Measurements from ENCODE around the gene PDE1A.
"Not testable (repeated sequence)": the region's sequence is repeated elsewhere in the genome, so short reads cannot be mapped to it uniquely, and the experiment has no call there.

The PDE1A gene

DNA sequence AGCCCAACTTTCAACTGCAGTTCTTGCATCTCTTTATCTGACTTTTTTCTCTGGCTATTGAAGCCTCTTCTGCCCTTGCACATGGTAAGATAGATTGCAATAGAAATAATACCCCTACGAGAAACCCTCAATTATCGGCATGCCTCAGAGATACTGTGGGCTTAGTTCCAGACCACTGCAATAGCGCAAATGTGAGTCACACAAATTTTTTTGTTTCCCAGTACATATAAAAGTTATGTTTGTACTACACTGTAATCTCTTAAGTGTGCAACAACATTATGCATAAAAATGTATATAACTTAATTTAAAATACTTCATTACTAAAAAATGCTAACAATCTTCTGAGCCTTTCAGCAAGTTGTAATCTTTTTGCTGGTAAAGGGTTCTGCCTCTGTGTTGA lies 124.7 kb downstream of the PDE1A start:
- no peaks in the 10 kb centered on the region for H3K27me3 ChIP-seq (ENCODE audit: control insufficient read depth, insufficient read depth, low read length)
- H3K9me3 ChIP-seq (ENCODE audit: control insufficient read depth, insufficient read depth, low read length) = no peaks in the 10 kb centered on the region
- H3K9ac ChIP-seq (ENCODE audit: low read depth, low read length) = no peak overlapping the region
- no peak overlapping the region for H3K4me3 ChIP-seq (ENCODE audit: low read depth, low read length)
- no peaks in the 10 kb centered on the region for H3K36me3 ChIP-seq (ENCODE audit: control insufficient read depth, insufficient read depth, low read length)
- H3K4me1 ChIP-seq (ENCODE audit: control insufficient read depth, insufficient read depth, low read length) = no peaks in the 10 kb centered on the region

DNA sequence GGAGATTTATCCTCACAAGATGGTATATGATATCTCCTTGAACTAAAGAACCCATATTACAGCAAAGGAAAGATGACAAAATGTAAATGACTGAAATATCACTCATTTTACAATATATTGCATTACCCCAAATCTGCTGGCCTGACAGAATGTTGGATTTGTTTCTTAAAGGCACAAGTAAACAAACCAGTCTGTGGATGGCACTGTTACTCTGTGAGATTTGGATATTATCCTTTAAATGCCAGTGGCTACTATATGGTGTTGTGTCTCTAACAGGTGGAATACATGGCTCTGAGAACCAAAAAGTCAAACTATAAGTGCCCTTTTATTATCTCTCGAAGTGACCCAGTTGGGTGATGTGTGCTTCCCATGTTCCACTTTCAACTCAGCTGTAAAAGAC lies 125.7 kb downstream of the PDE1A start:
- no peaks in the 10 kb centered on the region for H3K4me1 ChIP-seq (ENCODE audit: control insufficient read depth, insufficient read depth, low read length)
- H3K9ac ChIP-seq (ENCODE audit: low read depth, low read length) = no peak overlapping the region
- H3K4me3 ChIP-seq (ENCODE audit: low read depth, low read length) = no peak overlapping the region

DNA sequence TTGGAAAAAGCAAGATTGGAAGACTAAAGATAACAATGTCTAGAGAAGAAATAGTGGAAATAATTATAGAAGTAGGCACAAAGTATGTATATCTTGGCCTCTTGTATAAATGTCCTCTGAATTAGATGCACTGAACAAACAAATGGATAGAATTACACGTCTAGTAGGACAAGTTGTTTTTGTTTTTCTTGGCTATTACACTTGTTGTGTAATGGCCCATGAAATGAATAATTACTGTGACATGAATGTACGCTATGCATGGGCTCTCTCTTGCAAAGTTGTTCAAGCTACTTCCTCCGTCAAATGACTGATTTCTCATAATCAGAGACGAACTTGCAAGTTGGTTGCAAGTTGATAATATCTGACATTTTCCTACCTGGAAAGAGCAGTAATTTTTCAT lies 126.2 kb downstream of the PDE1A start:
- H3K4me3 ChIP-seq (ENCODE audit: low read depth, low read length) = no peak overlapping the region
- no peaks in the 10 kb centered on the region for H3K4me1 ChIP-seq (ENCODE audit: control insufficient read depth, insufficient read depth, low read length)
- H3K9ac ChIP-seq (ENCODE audit: low read depth, low read length) = no peak overlapping the region
- no peaks in the 10 kb centered on the region for H3K36me3 ChIP-seq (ENCODE audit: control insufficient read depth, insufficient read depth, low read length)
- H3K9me3 ChIP-seq (ENCODE audit: control insufficient read depth, insufficient read depth, low read length) = no peaks in the 10 kb centered on the region
- no peaks in the 10 kb centered on the region for H3K27me3 ChIP-seq (ENCODE audit: control insufficient read depth, insufficient read depth, low read length)

More for the DNA sequence above, 125.7 kb downstream of the PDE1A start:
- no peaks in the 10 kb centered on the region for H3K9me3 ChIP-seq (ENCODE audit: control insufficient read depth, insufficient read depth, low read length)
- H3K36me3 ChIP-seq (ENCODE audit: control insufficient read depth, insufficient read depth, low read length) = no peaks in the 10 kb centered on the region
- H3K27me3 ChIP-seq (ENCODE audit: control insufficient read depth, insufficient read depth, low read length) = no peaks in the 10 kb centered on the region

GRCh38 chr2:182299632-182300031 lies 127.2 kb downstream of the PDE1A start:
- no peak overlapping the region for H3K4me3 ChIP-seq (ENCODE audit: low read depth, low read length)
- no peak overlapping the region for H3K9ac ChIP-seq (ENCODE audit: low read depth, low read length)
- no peaks in the 10 kb centered on the region for H3K36me3 ChIP-seq (ENCODE audit: control insufficient read depth, insufficient read depth, low read length)
- no peaks in the 10 kb centered on the region for H3K9me3 ChIP-seq (ENCODE audit: control insufficient read depth, insufficient read depth, low read length)
- H3K27me3 ChIP-seq (ENCODE audit: control insufficient read depth, insufficient read depth, low read length) = no peaks in the 10 kb centered on the region
- H3K4me1 ChIP-seq (ENCODE audit: control insufficient read depth, insufficient read depth, low read length) = no peaks in the 10 kb centered on the region

- Histone ChIP-seq H3K9ac (ENCODE audit: low read depth, low read length) (no peak overlapping the region), H3K4me3 (ENCODE audit: low read depth, low read length) (no peak overlapping the region), H3K27me3 (ENCODE audit: control insufficient read depth, insufficient read depth, low read length) (no peaks in the 10 kb centered on the region), H3K36me3 (ENCODE audit: control insufficient read depth, insufficient read depth, low read length) (no peaks in the 10 kb centered on the region), H3K4me1 (ENCODE audit: control insufficient read depth, insufficient read depth, low read length) (no peaks in the 10 kb centered on the region), H3K9me3 (ENCODE audit: control insufficient read depth, insufficient read depth, low read length) (no peaks in the 10 kb centered on the region)
Measured at GRCh38 chr2:182298456-182298855, 128.4 kb downstream of the PDE1A start.

DNA sequence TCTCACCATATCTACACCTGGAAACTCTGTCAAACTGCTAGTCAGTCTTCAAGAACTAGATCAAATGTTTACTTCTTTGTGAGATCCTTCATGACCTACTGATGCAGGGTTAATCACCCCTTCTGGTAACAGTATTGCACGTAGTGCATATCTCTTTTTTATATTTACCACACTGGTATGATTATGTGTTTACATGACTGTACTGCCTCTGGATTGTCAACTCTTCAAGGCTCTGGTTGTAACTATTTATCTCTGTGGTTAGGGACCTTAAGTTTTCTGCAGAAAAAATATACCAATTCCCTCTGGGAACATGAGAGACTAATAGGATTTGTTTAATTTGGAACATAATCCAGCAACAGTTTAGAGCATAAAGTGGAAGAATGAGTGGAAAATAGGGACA lies 135.5 kb downstream of the PDE1A start:
- no peak overlapping the region for H3K4me3 ChIP-seq (ENCODE audit: low read depth, low read length)
- H3K4me1 ChIP-seq (ENCODE audit: control insufficient read depth, insufficient read depth, low read length) = no peaks in the 10 kb centered on the region

DNA sequence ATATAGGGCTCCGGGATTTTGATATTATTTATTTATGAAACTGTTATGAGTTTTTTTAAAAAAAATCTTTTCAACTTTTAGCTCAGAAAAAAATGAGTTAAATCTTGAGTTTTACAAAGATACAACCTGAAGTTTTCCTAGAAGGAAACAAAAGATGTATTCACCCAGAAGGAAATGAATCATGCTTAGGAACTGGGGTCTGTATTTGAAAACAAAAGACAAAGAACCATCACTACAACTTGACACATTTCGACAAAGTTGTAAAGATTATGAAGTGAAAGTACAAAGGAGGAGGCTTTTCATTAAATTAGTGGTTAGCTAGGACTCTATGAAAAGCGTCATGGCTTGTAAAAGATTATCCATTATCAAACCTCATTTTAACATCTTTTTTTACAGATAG lies 143.3 kb downstream of the PDE1A start:
- Histone ChIP-seq H3K36me3 (ENCODE audit: control insufficient read depth, insufficient read depth, low read length) (no peaks in the 10 kb centered on the region), H3K27me3 (ENCODE audit: control insufficient read depth, insufficient read depth, low read length) (no peaks in the 10 kb centered on the region), H3K9me3 (ENCODE audit: control insufficient read depth, insufficient read depth, low read length) (no peaks in the 10 kb centered on the region), H3K4me1 (ENCODE audit: control insufficient read depth, insufficient read depth, low read length) (no peaks in the 10 kb centered on the region), H3K9ac (ENCODE audit: low read depth, low read length) (no peak overlapping the region), H3K4me3 (ENCODE audit: low read depth, low read length) (no peak overlapping the region)

More for the DNA sequence above, 135.5 kb downstream of the PDE1A start:
- Histone ChIP-seq H3K9me3 (ENCODE audit: control insufficient read depth, insufficient read depth, low read length) (no peaks in the 10 kb centered on the region), H3K9ac (ENCODE audit: low read depth, low read length) (no peak overlapping the region), H3K36me3 (ENCODE audit: control insufficient read depth, insufficient read depth, low read length) (no peaks in the 10 kb centered on the region), H3K27me3 (ENCODE audit: control insufficient read depth, insufficient read depth, low read length) (no peaks in the 10 kb centered on the region)

DNA sequence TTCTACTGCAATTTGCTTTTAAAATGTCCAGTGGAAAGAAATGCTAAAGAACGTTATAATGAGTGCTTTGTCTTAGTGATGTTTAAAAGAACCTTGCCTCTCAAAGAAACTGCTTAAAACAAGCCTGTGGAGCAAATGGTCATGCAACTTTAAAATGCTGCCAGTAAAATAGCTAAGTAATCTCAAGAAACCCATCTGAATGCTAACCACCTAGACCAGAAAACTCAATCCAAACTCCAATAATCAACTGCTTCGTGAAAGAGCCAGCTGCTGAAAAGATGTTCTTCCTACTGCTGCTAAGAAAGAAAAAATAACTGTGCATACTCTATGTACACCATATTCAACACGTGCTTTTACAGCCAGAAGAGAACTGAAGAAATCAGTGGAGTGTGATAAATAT lies 145.6 kb downstream of the PDE1A start:
- H3K36me3 ChIP-seq (ENCODE audit: control insufficient read depth, insufficient read depth, low read length) = no peaks in the 10 kb centered on the region
- no peaks in the 10 kb centered on the region for H3K27me3 ChIP-seq (ENCODE audit: control insufficient read depth, insufficient read depth, low read length)
- H3K4me3 ChIP-seq (ENCODE audit: low read depth, low read length) = no peak overlapping the region
- H3K9ac ChIP-seq (ENCODE audit: low read depth, low read length) = no peak overlapping the region
- no peaks in the 10 kb centered on the region for H3K4me1 ChIP-seq (ENCODE audit: control insufficient read depth, insufficient read depth, low read length)
- H3K9me3 ChIP-seq (ENCODE audit: control insufficient read depth, insufficient read depth, low read length) = no peaks in the 10 kb centered on the region

GRCh38 chr2:182280118-182280517 lies 146.7 kb downstream of the PDE1A start:
- Histone ChIP-seq H3K27me3 (ENCODE audit: control insufficient read depth, insufficient read depth, low read length) (no peaks in the 10 kb centered on the region), H3K4me1 (ENCODE audit: control insufficient read depth, insufficient read depth, low read length) (no peaks in the 10 kb centered on the region), H3K4me3 (ENCODE audit: low read depth, low read length) (no peak overlapping the region), H3K9ac (ENCODE audit: low read depth, low read length) (no peak overlapping the region), H3K9me3 (ENCODE audit: control insufficient read depth, insufficient read depth, low read length) (no peaks in the 10 kb centered on the region), H3K36me3 (ENCODE audit: control insufficient read depth, insufficient read depth, low read length) (no peaks in the 10 kb centered on the region)

- H3K4me1 ChIP-seq (ENCODE audit: control insufficient read depth, insufficient read depth, low read length); H3K36me3 ChIP-seq (ENCODE audit: control insufficient read depth, insufficient read depth, low read length); H3K27me3 ChIP-seq (ENCODE audit: control insufficient read depth, insufficient read depth, low read length); H3K4me3 ChIP-seq (ENCODE audit: low read depth, low read length); H3K9me3 ChIP-seq (ENCODE audit: control insufficient read depth, insufficient read depth, low read length); H3K9ac ChIP-seq (ENCODE audit: low read depth, low read length): not testable (repeated sequence)
Measured at GRCh38 chr2:182276662-182277061, 150.2 kb downstream of the PDE1A start.

GRCh38 chr2:182267971-182268370 lies 158.9 kb downstream of the PDE1A start:
- no peak overlapping the region for H3K4me3 ChIP-seq (ENCODE audit: low read depth, low read length)
- H3K9ac ChIP-seq (ENCODE audit: low read depth, low read length) = no peak overlapping the region
- no peaks in the 10 kb centered on the region for H3K9me3 ChIP-seq (ENCODE audit: control insufficient read depth, insufficient read depth, low read length)
- H3K4me1 ChIP-seq (ENCODE audit: control insufficient read depth, insufficient read depth, low read length) = no peaks in the 10 kb centered on the region
- H3K27me3 ChIP-seq (ENCODE audit: control insufficient read depth, insufficient read depth, low read length) = no peaks in the 10 kb centered on the region
- H3K36me3 ChIP-seq (ENCODE audit: control insufficient read depth, insufficient read depth, low read length) = no peaks in the 10 kb centered on the region

- Histone ChIP-seq H3K36me3 (ENCODE audit: control insufficient read depth, insufficient read depth, low read length) (no peaks in the 10 kb centered on the region), H3K9me3 (ENCODE audit: control insufficient read depth, insufficient read depth, low read length) (no peaks in the 10 kb centered on the region), H3K4me3 (ENCODE audit: low read depth, low read length) (no peak overlapping the region)
Measured at GRCh38 chr2:182266909-182267308, 159.9 kb downstream of the PDE1A start.

DNA sequence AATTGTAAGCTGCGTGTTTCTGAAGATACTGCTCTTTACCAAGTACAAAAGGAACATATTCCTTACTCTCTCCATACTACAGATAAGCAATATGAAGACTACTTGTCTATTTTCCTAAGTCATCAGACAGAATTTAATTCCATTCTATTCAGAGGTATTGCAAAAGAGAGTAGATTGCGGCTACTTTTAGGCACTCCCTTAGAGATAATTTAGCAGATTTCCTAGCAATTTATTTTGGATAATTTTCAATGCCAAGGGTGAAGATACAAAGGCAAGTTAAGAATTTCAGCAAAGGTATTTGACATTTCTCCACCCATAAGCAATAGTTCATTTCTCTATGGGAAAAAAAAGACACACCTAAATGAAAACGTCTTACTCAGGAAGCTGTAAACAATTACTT lies 161.1 kb downstream of the PDE1A start:
- Histone ChIP-seq H3K4me3 (ENCODE audit: low read depth, low read length) (no peak overlapping the region), H3K27me3 (ENCODE audit: control insufficient read depth, insufficient read depth, low read length) (no peaks in the 10 kb centered on the region), H3K9me3 (ENCODE audit: control insufficient read depth, insufficient read depth, low read length) (no peaks in the 10 kb centered on the region), H3K4me1 (ENCODE audit: control insufficient read depth, insufficient read depth, low read length) (no peaks in the 10 kb centered on the region), H3K36me3 (ENCODE audit: control insufficient read depth, insufficient read depth, low read length) (no peaks in the 10 kb centered on the region), H3K9ac (ENCODE audit: low read depth, low read length) (no peak overlapping the region)

More at GRCh38 chr2:182266909-182267308, 159.9 kb downstream of the PDE1A start:
- no peaks in the 10 kb centered on the region for H3K27me3 ChIP-seq (ENCODE audit: control insufficient read depth, insufficient read depth, low read length)
- H3K4me1 ChIP-seq (ENCODE audit: control insufficient read depth, insufficient read depth, low read length) = no peaks in the 10 kb centered on the region
- no peak overlapping the region for H3K9ac ChIP-seq (ENCODE audit: low read depth, low read length)
